Muscle layer of duodenum (tissue), 2 donors: Measurements from ENCODE around the gene ZNF184.

ENCODE experiments used
- H3K27ac ChIP-seq: one replicate; pipeline ENCODE4 v1.7.0; 2013; ENCODE audit warnings: mild to moderate bottlenecking, low read length
- H3K27me3 ChIP-seq: one replicate; pipeline ENCODE4 v1.7.0; 2013; ENCODE audit warnings: low read depth, mild to moderate bottlenecking, control low read depth, low read length
- H3K36me3 ChIP-seq, 2 donors: one replicate each; pipeline ENCODE4 v1.7.0; 2013; ENCODE audit warnings: low read length in 2 of 2, control low read depth in 1 of 2, mild to moderate bottlenecking in 1 of 2; ENCODE audit not compliant: insufficient read depth in 2 of 2, control insufficient read depth in 1 of 2
- H3K4me1 ChIP-seq, 2 donors: one replicate each; pipeline ENCODE4 v1.7.0; 2013; ENCODE audit warnings: low read length in 2 of 2, mild to moderate bottlenecking in 2 of 2, control low read depth in 1 of 2, moderate library complexity in 1 of 2; ENCODE audit not compliant: insufficient read depth in 2 of 2, control insufficient read depth in 1 of 2
- H3K4me3 ChIP-seq, 2 donors: one replicate each; pipeline ENCODE4 v1.7.0; 2013; ENCODE audit warnings: low read length in 2 of 2, low read depth in 1 of 2, mild to moderate bottlenecking in 1 of 2
- H3K9me3 ChIP-seq, 2 donors: one replicate each; pipeline ENCODE4 v1.7.0; 2013; ENCODE audit warnings: low read length in 2 of 2, control low read depth in 1 of 2, mild to moderate bottlenecking in 1 of 2; ENCODE audit not compliant: control insufficient read depth in 1 of 2
- donor health status: healthy.

The ZNF184 gene

DNA sequence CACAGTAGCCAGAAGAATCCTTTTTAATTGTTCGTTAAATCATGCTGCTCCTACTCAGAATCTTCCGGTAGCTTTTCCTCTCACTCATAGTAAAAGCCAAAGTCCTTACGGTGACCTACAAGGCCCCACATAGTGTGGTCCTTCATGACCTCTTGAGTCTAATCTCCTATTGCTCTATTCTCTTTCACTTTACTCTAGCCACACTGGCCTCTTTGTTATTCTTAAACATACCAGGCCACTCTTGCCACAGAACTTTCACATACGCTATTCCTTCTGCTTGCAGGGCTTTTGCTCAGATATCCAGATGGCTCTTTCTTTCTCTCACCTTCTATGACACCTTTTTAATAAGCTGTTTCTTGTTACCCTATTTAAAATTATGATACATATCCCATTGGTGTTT, 58.6 kb downstream of the ZNF184 start:
- H3K36me3 ChIP-seq = no peaks in the 10 kb centered on the region
- H3K4me1 ChIP-seq = no peaks in the 10 kb centered on the region
- no peak overlapping the region for H3K27ac ChIP-seq
- H3K4me3 ChIP-seq = no peak overlapping the region
- H3K27me3 ChIP-seq = no peaks in the 10 kb centered on the region
- no peaks in the 10 kb centered on the region for H3K9me3 ChIP-seq

DNA sequence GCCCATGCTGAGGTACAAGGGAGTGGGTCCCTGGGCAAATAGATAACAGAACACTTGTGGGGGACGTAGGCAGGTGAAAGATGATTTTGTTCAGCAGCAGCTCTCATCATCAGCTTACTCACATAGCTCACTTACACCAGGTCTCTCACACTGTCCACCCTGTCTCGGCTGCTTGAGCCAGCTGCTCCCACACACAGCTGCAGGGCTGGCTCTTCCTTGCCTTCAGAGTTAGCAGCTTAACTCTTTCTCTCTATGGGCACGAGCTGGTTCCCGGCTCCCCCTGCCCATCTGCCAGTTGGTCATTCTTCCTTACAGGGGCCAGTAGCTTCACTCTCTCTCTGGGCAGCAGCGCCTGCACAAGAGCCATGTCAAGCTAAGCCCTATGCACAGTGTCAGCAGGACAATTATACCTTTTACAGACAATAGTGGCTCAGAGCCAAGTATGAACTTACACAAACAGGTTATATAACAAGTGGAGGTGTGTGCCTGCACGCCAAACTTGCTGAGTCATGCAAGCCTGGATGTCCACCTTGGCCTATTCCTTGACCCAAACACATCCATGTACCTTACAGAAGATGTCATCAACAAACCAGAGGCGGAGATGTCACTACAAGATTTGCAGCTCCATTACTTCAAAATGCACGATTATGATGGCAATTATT, 65.6 kb downstream of the ZNF184 start:
- Histone ChIP-seq H3K36me3 (peaks cover 0 to 5% of the 10 kb centered on the region in 2 donors), H3K27ac (no peak overlapping the region), H3K4me3 (no peak overlapping the region), H3K27me3 (no peaks in the 10 kb centered on the region), H3K9me3 (peaks cover 0 to 3% of the 10 kb centered on the region in 2 donors), H3K4me1 (no peaks in the 10 kb centered on the region)

DNA sequence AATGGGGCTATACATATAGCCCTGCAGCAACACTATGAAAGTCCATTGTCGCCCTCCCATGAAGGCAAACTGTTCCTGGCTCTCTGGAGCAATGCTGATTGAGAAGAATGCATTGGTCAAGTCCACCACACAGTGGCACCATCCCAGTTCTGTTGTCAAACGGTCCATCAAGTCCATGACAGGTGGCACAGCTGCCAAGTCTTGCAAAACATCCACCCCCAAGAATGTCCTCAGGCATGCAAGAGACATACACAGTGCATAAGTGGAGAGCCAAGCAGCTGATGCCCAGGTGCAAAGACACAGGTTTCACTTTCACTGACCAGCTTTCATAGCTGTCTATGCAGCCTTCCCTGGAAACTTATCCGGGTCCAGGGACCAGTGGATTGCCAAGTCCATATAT, 66.8 kb downstream of the ZNF184 start:
- H3K9me3 ChIP-seq = peaks cover 0 to 14% of the 10 kb centered on the region in 2 donors
- H3K4me3 ChIP-seq = no peak overlapping the region
- H3K27ac ChIP-seq = no peak overlapping the region
- H3K36me3 ChIP-seq = peaks cover 0 to 15% of the 10 kb centered on the region in 2 donors
- H3K27me3 ChIP-seq = no peaks in the 10 kb centered on the region
- no peaks in the 10 kb centered on the region for H3K4me1 ChIP-seq

DNA sequence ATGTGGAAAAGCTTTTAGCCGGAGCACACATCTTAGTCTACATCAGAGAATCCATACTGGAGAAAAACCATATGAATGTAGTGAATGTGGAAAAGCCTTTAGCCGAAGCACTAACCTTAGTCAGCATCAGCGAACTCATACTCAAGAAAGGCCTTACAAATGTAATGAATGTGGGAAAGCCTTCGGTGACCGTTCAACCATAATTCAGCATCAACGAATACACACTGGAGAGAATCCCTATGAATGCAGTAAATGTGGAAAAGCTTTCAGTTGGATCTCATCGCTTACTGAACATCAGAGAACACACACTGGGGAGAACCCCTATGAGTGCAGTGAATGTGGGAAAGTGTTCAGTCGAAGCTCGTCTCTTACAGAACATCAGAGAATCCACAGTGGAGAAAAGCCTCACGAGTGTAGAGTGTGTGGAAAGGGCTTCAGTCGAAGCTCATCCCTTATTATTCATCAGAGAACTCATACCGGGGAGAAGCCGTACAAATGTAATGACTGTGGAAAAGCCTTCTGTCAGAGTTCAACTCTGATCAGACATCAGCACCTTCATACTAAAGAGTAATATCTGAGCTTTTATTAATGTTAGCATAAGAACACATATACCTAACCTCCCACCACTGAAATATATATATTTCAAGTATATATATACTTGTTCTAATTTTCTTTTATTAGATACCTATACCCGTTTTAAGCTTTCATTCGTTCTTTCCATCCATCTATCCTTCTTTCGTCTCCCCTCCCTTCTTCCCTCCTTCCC, 71.8 kb downstream of the ZNF184 start:
- Histone ChIP-seq H3K9me3 (peaks cover 10 to 38% of the 10 kb centered on the region in 2 donors), H3K27me3 (no peaks in the 10 kb centered on the region), H3K36me3 (peaks cover 0 to 57% of the 10 kb centered on the region in 2 donors), H3K4me3 (peak overlapping the region in 1 of 2 donors; percentile 24), H3K4me1 (no peaks in the 10 kb centered on the region), H3K27ac (no peak overlapping the region)
